ENCODE results near the gene KIF1A. TPM values are rescaled to one million over a fixed set of nuclear protein-coding genes. Genes with fewer than 3 reads are reported as not detected.

KIF1A gene
- total RNA-seq, 1 experiment from 2014 or later = 279 TPM

DNA sequence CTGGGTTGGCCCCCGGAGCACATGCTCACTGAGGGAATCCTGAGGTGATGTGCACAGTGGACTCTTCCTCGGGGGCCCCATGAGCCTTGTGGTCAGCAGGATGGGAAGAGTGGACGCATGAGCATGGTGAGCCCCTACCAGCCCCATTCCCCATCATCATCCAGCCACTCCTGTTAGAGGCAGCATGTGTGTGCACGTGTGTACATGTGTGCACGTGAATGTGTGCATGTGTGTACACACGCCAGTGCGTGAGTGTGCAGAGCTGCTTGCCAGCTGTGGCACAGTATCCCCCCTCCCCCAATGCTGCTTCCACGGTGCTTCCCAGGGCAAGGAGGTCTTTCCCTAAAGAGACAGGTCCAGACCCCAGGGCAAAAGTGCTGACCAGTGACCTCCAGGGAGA is 57.8 kb downstream of the KIF1A start:
- H3K27ac Mint-ChIP-seq = no peak overlapping the region
- H3K27me3 Mint-ChIP-seq (ENCODE audit: low read depth) = no peaks in the 10 kb centered on the region
- DNase-seq (ENCODE audit: low spot score) = no peak
- no peaks in the 10 kb centered on the region for H3K9me3 Mint-ChIP-seq
- POLR2A ChIA-PET = no interaction called here
- peaks cover 45% of the 10 kb centered on the region for H3K36me3 Mint-ChIP-seq
- ATAC-seq = no peak
- H3K4me3 Mint-ChIP-seq = no peak overlapping the region
- no peak for TF ChIP-seq PRRX2 (CRISPR knock-in tag; IDR thresholded peaks at IDR 0.05)
- no peak for TF ChIP-seq CREB1 (CRISPR knock-in tag; IDR thresholded peaks at IDR 0.05)
- no peak for TF ChIP-seq MXD4 (CRISPR knock-in tag; IDR thresholded peaks at IDR 0.05; ENCODE audit: borderline replicate concordance)
- TF ChIP-seq SMAD3 (CRISPR knock-in tag; IDR thresholded peaks at IDR 0.05; ENCODE audit: borderline replicate concordance) = no peak
- no peak for TF ChIP-seq GRHL2 (CRISPR knock-in tag; IDR thresholded peaks at IDR 0.05; ENCODE audit: insufficient replicate concordance, severe bottlenecking)
- no peak for TF ChIP-seq ZNF671 (CRISPR knock-in tag; IDR thresholded peaks at IDR 0.05)
- TF ChIP-seq ZNF416 (CRISPR knock-in tag; IDR thresholded peaks at IDR 0.05) = no peak
- TF ChIP-seq, protein P1, sequence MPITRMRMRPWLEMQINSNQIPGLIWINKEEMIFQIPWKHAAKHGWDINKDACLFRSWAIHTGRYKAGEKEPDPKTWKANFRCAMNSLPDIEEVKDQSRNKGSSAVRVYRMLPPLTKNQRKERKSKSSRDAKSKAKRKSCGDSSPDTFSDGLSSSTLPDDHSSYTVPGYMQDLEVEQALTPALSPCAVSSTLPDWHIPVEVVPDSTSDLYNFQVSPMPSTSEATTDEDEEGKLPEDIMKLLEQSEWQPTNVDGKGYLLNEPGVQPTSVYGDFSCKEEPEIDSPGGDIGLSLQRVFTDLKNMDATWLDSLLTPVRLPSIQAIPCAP (CRISPR knock-in tag; IDR thresholded peaks at IDR 0.05) = no peak
- no peak for TF ChIP-seq SP1 (CRISPR knock-in tag; conservative IDR thresholded peaks at IDR 0.05)
- TF ChIP-seq, protein P2, sequence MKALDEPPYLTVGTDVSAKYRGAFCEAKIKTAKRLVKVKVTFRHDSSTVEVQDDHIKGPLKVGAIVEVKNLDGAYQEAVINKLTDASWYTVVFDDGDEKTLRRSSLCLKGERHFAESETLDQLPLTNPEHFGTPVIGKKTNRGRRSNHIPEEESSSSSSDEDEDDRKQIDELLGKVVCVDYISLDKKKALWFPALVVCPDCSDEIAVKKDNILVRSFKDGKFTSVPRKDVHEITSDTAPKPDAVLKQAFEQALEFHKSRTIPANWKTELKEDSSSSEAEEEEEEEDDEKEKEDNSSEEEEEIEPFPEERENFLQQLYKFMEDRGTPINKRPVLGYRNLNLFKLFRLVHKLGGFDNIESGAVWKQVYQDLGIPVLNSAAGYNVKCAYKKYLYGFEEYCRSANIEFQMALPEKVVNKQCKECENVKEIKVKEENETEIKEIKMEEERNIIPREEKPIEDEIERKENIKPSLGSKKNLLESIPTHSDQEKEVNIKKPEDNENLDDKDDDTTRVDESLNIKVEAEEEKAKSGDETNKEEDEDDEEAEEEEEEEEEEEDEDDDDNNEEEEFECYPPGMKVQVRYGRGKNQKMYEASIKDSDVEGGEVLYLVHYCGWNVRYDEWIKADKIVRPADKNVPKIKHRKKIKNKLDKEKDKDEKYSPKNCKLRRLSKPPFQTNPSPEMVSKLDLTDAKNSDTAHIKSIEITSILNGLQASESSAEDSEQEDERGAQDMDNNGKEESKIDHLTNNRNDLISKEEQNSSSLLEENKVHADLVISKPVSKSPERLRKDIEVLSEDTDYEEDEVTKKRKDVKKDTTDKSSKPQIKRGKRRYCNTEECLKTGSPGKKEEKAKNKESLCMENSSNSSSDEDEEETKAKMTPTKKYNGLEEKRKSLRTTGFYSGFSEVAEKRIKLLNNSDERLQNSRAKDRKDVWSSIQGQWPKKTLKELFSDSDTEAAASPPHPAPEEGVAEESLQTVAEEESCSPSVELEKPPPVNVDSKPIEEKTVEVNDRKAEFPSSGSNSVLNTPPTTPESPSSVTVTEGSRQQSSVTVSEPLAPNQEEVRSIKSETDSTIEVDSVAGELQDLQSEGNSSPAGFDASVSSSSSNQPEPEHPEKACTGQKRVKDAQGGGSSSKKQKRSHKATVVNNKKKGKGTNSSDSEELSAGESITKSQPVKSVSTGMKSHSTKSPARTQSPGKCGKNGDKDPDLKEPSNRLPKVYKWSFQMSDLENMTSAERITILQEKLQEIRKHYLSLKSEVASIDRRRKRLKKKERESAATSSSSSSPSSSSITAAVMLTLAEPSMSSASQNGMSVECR (CRISPR knock-in tag; IDR thresholded peaks at IDR 0.05; ENCODE audit: borderline replicate concordance) = no peak
- TF ChIP-seq, protein P3, sequence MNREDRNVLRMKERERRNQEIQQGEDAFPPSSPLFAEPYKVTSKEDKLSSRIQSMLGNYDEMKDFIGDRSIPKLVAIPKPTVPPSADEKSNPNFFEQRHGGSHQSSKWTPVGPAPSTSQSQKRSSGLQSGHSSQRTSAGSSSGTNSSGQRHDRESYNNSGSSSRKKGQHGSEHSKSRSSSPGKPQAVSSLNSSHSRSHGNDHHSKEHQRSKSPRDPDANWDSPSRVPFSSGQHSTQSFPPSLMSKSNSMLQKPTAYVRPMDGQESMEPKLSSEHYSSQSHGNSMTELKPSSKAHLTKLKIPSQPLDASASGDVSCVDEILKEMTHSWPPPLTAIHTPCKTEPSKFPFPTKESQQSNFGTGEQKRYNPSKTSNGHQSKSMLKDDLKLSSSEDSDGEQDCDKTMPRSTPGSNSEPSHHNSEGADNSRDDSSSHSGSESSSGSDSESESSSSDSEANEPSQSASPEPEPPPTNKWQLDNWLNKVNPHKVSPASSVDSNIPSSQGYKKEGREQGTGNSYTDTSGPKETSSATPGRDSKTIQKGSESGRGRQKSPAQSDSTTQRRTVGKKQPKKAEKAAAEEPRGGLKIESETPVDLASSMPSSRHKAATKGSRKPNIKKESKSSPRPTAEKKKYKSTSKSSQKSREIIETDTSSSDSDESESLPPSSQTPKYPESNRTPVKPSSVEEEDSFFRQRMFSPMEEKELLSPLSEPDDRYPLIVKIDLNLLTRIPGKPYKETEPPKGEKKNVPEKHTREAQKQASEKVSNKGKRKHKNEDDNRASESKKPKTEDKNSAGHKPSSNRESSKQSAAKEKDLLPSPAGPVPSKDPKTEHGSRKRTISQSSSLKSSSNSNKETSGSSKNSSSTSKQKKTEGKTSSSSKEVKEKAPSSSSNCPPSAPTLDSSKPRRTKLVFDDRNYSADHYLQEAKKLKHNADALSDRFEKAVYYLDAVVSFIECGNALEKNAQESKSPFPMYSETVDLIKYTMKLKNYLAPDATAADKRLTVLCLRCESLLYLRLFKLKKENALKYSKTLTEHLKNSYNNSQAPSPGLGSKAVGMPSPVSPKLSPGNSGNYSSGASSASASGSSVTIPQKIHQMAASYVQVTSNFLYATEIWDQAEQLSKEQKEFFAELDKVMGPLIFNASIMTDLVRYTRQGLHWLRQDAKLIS (CRISPR knock-in tag; IDR thresholded peaks at IDR 0.05; ENCODE audit: borderline replicate concordance) = no peak
- TF ChIP-seq IRF2 (CRISPR knock-in tag; IDR thresholded peaks at IDR 0.05; ENCODE audit: borderline replicate concordance, low read depth) = no peak
- no peak for TF ChIP-seq TEAD1 (CRISPR knock-in tag; IDR thresholded peaks at IDR 0.05)
- no peak for TF ChIP-seq OVOL2 (CRISPR knock-in tag; IDR thresholded peaks at IDR 0.05; ENCODE audit: borderline replicate concordance)
- TF ChIP-seq, protein P4, sequence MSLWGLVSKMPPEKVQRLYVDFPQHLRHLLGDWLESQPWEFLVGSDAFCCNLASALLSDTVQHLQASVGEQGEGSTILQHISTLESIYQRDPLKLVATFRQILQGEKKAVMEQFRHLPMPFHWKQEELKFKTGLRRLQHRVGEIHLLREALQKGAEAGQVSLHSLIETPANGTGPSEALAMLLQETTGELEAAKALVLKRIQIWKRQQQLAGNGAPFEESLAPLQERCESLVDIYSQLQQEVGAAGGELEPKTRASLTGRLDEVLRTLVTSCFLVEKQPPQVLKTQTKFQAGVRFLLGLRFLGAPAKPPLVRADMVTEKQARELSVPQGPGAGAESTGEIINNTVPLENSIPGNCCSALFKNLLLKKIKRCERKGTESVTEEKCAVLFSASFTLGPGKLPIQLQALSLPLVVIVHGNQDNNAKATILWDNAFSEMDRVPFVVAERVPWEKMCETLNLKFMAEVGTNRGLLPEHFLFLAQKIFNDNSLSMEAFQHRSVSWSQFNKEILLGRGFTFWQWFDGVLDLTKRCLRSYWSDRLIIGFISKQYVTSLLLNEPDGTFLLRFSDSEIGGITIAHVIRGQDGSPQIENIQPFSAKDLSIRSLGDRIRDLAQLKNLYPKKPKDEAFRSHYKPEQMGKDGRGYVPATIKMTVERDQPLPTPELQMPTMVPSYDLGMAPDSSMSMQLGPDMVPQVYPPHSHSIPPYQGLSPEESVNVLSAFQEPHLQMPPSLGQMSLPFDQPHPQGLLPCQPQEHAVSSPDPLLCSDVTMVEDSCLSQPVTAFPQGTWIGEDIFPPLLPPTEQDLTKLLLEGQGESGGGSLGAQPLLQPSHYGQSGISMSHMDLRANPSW (CRISPR knock-in tag; conservative IDR thresholded peaks at IDR 0.05; ENCODE audit: low read depth) = no peak
- TF ChIP-seq NR3C1 (CRISPR knock-in tag; conservative IDR thresholded peaks at IDR 0.05; ENCODE audit: low read depth) = no peak
- TF ChIP-seq ZNF317 (CRISPR knock-in tag; IDR thresholded peaks at IDR 0.05; ENCODE audit: borderline replicate concordance, low read depth) = no peak
- no peak for TF ChIP-seq ESRRA (CRISPR knock-in tag; IDR thresholded peaks at IDR 0.05; ENCODE audit: borderline replicate concordance)
- TF ChIP-seq, protein P5, sequence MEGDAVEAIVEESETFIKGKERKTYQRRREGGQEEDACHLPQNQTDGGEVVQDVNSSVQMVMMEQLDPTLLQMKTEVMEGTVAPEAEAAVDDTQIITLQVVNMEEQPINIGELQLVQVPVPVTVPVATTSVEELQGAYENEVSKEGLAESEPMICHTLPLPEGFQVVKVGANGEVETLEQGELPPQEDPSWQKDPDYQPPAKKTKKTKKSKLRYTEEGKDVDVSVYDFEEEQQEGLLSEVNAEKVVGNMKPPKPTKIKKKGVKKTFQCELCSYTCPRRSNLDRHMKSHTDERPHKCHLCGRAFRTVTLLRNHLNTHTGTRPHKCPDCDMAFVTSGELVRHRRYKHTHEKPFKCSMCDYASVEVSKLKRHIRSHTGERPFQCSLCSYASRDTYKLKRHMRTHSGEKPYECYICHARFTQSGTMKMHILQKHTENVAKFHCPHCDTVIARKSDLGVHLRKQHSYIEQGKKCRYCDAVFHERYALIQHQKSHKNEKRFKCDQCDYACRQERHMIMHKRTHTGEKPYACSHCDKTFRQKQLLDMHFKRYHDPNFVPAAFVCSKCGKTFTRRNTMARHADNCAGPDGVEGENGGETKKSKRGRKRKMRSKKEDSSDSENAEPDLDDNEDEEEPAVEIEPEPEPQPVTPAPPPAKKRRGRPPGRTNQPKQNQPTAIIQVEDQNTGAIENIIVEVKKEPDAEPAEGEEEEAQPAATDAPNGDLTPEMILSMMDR (IDR thresholded peaks at IDR 0.05) = no peak
- TF ChIP-seq EMX1 (CRISPR knock-in tag; IDR thresholded peaks at IDR 0.05) = no peak
- CTCF ChIA-PET = no interaction called here
- H3K4me1 Mint-ChIP-seq = no peaks in the 10 kb centered on the region
